ENCODE results near the gene CHI3L1.

The CHI3L1 gene

DNA sequence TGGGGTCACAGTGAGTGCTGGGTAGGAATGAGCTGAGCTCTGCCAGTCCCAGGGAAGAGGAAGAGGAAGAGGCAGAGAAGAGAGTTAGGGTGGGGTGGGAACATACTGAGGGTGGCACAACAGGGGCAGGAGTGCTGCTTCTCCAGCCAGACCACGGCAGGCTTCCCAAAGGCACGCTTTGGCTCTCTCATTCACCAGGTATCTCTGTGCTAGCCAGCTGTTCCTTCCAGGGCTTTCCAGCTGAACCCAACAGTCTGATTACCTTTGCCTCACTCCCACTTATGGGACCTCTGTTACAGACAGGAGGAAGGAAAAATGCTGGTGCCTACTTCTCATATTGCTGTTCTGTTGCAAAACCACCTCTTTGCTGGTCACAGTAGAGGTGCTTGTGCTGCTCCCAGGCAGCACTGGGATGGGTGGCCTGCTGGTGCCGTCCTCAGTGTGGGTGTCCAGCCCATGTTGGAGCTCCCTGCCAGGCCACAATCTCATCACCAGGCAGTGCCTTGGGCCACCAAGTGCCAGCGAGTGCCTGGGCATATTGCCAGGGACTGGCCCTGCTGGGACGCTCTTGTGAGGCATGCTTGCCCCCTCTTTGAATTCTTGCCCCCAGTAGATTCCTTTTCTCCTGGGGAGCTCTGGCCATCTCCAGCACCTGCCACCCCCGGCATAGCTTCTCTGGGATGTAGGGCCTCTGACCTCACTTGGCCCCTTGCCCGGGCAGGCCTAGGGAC, 56.8 kb downstream of the CHI3L1 start:
- no peak for DNase-seq
